HL-60 (cell line): ENCODE results near the gene ARHGAP40.
"Not testable (repeated sequence)": the region's sequence is repeated elsewhere in the genome, so short reads cannot be mapped to it uniquely, and the experiment has no call there.

Source experiments
- CTCF ChIP-seq: IDR thresholded peaks from one replicate; pipeline ENCODE4 v1.5.1; 2011; ENCODE audit warnings: low read length, control low read depth, inconsistent platforms; ENCODE audit not compliant: insufficient read depth
- GABPA ChIP-seq: IDR thresholded peaks from 2 replicates; pipeline ENCODE4 v1.6.1; 2012; ENCODE audit warnings: low read depth
- POLR2AphosphoS5 ChIP-seq: IDR thresholded peaks from 2 replicates; pipeline ENCODE4 v1.6.1; 2012; ENCODE audit warnings: low read depth
- REST ChIP-seq: IDR thresholded peaks from 2 replicates; pipeline ENCODE4 v1.6.1; 2012; ENCODE audit warnings: low read depth; ENCODE audit not compliant: insufficient replicate concordance
- SPI1 ChIP-seq: IDR thresholded peaks from 2 replicates; pipeline ENCODE4 v1.6.1; 2012; ENCODE audit warnings: low read depth, mild to moderate bottlenecking, borderline replicate concordance

- TF ChIP-seq GABPA, CTCF, POLR2AphosphoS5, REST, SPI1: not testable (repeated sequence)
Observed at GRCh38 chr20:38594281-38594680, 7.3 kb upstream of the ARHGAP40 start.
